WTC11 (cell line): ENCODE measurements around the gene CIPC.
A peak's percentile ranks its signal among the peaks of the same experiment; 100 is the strongest.

Experiments used
- CTCF ChIP-seq: fragments of 200-600 bp; IDR thresholded peaks from 2 replicates; pipeline ENCODE4 v1.8.0; 2022; ENCODE audit warnings: antibody characterized with exemption
- FOXP1 ChIP-seq: sonication (generic); formaldehyde crosslinking; IDR thresholded peaks from 2 replicates; pipeline ENCODE4 v1.8.0; 2022; ENCODE audit warnings: missing genetic modification reagents, mild to moderate bottlenecking, moderate library complexity, borderline replicate concordance
- ZBTB21 ChIP-seq: sonication (generic); formaldehyde crosslinking; IDR thresholded peaks from 2 replicates; pipeline ENCODE4 v1.8.1; 2023; ENCODE audit warnings: mild to moderate bottlenecking, missing genetic modification reagents, borderline replicate concordance
- ZNF263 ChIP-seq: sonication (generic); formaldehyde crosslinking; IDR thresholded peaks from 2 replicates; pipeline ENCODE4 v1.8.1; 2022; ENCODE audit warnings: low read depth, mild to moderate bottlenecking, moderate library complexity, missing genetic modification reagents

- TF ChIP-seq CTCF (peak; percentile 51), ZBTB21 (CRISPR knock-in tag) (no peak), FOXP1 (no peak), ZNF263 (CRISPR knock-in tag) (no peak)
Observed at GRCh38 chr14:77151245-77151644, 53.2 kb downstream of the CIPC start.
